ENCODE measurements around the gene CERS5.

CERS5 gene

DNA sequence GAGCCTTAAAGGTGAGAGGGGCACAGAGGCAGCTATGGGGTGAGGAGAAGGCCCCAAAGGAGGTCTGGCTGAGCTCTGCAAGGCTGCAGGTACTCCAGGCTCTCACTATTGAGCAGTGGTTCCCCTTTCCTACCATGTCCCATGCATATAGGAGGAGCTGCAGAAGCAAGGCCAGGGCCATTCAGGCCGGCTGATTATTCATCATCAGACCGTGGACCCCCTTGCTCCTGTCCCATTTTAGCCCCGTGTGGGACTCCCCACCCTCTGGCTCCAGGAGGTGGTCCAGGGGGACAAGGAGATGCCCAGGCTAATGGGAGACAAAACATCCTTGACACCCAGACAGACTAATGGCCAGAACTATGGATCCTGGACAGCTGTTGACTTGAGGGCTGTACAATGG lies 60.3 kb downstream of the CERS5 start:
- no peak for DNase-seq (ENCODE audit: low read depth)
- TF ChIP-seq, protein P1, sequence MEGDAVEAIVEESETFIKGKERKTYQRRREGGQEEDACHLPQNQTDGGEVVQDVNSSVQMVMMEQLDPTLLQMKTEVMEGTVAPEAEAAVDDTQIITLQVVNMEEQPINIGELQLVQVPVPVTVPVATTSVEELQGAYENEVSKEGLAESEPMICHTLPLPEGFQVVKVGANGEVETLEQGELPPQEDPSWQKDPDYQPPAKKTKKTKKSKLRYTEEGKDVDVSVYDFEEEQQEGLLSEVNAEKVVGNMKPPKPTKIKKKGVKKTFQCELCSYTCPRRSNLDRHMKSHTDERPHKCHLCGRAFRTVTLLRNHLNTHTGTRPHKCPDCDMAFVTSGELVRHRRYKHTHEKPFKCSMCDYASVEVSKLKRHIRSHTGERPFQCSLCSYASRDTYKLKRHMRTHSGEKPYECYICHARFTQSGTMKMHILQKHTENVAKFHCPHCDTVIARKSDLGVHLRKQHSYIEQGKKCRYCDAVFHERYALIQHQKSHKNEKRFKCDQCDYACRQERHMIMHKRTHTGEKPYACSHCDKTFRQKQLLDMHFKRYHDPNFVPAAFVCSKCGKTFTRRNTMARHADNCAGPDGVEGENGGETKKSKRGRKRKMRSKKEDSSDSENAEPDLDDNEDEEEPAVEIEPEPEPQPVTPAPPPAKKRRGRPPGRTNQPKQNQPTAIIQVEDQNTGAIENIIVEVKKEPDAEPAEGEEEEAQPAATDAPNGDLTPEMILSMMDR (conservative IDR thresholded peaks at IDR 0.05; ENCODE audit: control insufficient read depth, insufficient read depth, low read depth, low read length): no peak
- H3K4me3 ChIP-seq (ENCODE audit: control insufficient read depth, low read depth, low read length): no peak overlapping the region

DNA sequence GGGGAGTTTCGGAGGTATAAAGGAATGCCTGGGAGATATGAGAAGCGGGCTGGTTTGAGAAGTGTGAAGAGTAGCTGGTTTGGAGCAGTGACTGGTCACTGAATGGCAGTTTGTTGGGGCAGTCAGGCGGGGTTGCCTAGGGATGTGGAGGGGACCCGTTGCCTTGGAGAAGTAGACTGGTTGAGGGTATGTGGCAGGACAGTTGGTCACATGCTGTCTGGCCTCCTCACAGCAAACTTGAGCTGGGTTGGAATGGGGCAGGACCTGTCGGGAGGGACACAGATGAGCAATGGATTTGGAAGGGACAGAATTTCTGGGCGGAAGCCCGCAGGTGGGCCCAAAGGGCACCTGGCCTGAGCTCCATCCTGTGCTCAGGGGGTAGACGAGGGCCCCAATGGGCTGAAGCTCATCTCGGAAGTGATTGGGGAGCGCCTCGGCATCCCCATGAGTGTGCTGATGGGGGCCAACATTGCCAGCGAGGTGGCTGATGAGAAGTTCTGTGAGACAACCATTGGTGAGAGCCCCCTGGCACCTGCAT lies 61.2 kb downstream of the CERS5 start:
- no peak for DNase-seq (ENCODE audit: low read depth)
- H3K4me3 ChIP-seq (ENCODE audit: control insufficient read depth, low read depth, low read length): no peak overlapping the region
- TF ChIP-seq, protein P1 (conservative IDR thresholded peaks at IDR 0.05; ENCODE audit: control insufficient read depth, insufficient read depth, low read depth, low read length): no peak

DNA sequence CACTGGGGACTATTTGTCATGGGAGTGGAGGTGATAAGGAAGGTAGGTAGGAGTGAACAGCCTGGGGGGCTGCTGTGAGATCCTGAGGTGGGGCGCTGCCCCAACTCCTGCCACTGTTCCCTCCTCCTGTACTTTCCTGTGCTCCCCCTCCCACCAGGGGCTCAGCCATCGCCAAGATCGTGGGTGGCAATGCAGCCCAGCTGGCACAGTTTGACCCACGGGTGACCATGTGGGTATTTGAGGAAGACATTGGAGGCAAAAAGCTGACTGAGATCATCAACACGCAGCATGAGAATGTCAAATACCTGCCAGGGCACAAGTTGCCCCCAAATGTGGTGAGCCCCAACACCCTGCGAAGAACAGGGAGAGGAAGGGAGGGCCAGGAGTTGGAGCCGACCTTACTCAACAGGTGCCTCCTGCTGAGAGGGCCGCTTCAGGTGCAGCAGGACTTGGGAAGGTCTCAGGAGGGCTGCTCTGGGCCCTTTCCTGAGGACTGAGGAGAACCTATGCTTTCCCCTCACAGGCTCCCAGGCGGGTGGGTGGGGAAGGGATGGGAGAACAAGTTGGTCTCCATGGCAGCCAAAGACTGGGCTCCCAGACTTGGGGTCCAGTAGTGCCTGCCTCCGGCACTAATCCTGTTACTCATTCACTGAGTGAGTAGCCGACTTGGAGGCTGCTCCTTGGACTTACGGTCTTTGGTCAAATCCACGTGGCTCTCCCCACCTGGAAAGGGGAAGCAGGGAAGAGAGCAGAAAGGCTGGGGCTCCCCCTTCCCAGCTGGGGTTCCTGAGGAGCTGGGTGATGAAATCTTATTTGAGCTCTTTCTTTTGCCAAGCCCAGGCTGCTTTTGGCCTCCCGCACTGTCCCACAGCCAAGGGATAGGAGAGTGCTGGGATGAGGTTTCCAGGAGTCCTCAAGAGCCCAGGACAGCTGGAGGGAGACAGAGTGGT lies 62.5 kb downstream of the CERS5 start:
- no peak for DNase-seq (ENCODE audit: low read depth)
- no peak overlapping the region for H3K4me3 ChIP-seq (ENCODE audit: control insufficient read depth, low read depth, low read length)
- TF ChIP-seq, protein P1 (conservative IDR thresholded peaks at IDR 0.05; ENCODE audit: control insufficient read depth, insufficient read depth, low read depth, low read length): no peak

DNA sequence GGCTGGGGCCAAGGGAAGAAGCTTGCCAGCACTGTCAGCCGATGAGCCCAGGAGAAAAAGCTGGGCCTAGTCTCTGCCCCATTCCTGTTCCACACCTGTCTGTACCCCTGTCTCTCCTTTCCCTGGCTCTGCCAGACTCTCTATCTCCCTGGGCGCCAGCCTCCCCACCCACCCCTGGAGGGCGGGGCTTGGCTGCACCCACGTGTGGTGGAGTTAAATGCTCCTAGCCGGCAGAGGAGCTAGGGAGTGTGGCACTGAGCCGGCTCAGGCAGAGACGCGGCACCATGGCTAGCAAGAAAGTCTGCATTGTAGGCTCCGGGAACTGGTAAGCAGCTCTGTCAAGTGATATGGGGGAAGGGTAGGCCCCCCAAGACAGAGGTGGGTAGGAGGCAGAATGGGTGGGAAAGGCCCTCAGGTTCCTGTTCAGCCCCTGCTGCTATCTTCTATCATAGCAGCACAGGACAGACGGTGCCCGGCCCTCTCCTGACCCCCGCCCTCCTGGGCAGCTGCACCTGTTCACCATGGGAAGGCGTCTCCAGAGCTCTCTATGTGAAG lies 63.3 kb downstream of the CERS5 start, which contains the start of gene GPD1:
GPD1 (plus strand) TSS at position 242 of the 555 bp plus-strand sequence; CDS start at position 285, 43 bp downstream.
- TF ChIP-seq, protein P1 (conservative IDR thresholded peaks at IDR 0.05; ENCODE audit: control insufficient read depth, insufficient read depth, low read depth, low read length): no peak
- peak; percentile 28 for DNase-seq (ENCODE audit: low read depth)
- no peak within 1 kb of the TSS for H3K4me3 ChIP-seq (ENCODE audit: control insufficient read depth, low read depth, low read length)

DNA sequence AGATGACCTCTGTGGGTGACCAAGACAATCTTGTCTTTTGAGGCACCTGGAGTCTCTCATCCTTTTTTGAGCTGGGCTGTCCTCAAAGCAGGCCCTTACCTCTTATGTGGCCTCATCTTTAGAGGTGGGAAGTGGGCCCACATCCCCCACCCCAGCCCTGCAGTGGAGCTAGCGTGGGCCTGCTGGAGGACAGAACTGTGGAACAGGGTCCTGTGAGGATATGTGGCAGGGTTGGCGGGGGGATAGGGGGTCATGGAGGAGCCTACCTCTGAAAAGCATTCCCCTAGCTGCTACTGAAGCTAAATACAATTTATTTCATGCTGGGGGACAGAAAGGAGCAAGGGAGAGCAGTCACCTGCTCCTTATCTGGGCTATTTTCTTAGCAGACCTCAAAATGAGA lies 63.8 kb downstream of the CERS5 start:
- no peak for DNase-seq (ENCODE audit: low read depth)

DNA sequence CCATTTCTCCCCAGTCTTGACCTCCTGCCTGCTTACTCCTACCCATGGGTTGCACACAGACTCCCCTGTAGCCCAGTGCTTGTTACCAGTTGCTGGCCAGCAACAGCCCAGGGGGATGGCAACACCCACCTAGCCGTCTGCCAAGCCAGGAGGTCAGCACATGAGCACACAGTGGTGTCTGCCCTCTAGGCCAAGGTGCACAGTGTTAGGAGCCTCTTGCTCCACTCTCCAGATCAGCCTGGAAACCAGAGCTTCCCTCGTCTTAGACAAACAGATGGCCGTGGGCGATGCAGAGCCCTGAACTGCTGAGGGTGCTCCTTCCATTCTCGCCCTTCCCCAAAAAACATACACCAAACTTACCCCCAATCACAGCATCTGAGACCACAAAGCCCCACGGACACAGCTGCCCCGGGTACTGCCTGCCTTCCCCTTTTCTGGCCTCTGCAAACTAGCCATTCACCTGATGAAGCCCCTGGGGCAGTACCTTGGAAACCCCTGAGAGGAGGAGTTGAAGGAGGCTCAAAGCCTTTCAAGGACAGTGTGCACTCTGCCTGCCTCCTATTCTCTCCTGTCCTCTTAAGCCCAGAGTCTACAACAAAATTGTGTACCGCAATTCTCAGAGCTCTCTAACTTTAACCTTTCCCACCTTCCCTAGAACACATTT lies 64.4 kb downstream of the CERS5 start:
- TF ChIP-seq, protein P1 (conservative IDR thresholded peaks at IDR 0.05; ENCODE audit: control insufficient read depth, insufficient read depth, low read depth, low read length): no peak
- H3K4me3 ChIP-seq (ENCODE audit: control insufficient read depth, low read depth, low read length): no peak overlapping the region
- peak; percentile 39 for DNase-seq (ENCODE audit: low read depth)

More for the DNA sequence above, 63.8 kb downstream of the CERS5 start:
- TF ChIP-seq, protein P1 (conservative IDR thresholded peaks at IDR 0.05; ENCODE audit: control insufficient read depth, insufficient read depth, low read depth, low read length): no peak
- no peak overlapping the region for H3K4me3 ChIP-seq (ENCODE audit: control insufficient read depth, low read depth, low read length)

Data from fibroblast of mammary gland (primary cell).